Thyroid gland (tissue), 4 donors: ENCODE data around the gene CENPX.

ENCODE experiments used
- POLR2A ChIP-seq, 2 donors: fragments of 450-650 bp; IDR thresholded peaks; one replicate each; pipeline ENCODE4 v1.6.1; 2017; ENCODE audit warnings: antibody characterized with exemption in 2 of 2, mild to moderate bottlenecking in 2 of 2, moderate library complexity in 1 of 2
- TF ChIP-seq, protein P1 (sequence below), 6 experiments: fragments of 200-600 bp in 3 of 6; fragments of 450-650 bp in 3 of 6; sonication (generic) in 3 of 6; IDR thresholded peaks; one replicate each; pipeline ENCODE4 v1.5.1; 2016 to 2019; ENCODE audit warnings: antibody characterized with exemption in 6 of 6, mild to moderate bottlenecking in 2 of 6, inconsistent platforms in 1 of 6, moderate library complexity in 1 of 6

DNA sequence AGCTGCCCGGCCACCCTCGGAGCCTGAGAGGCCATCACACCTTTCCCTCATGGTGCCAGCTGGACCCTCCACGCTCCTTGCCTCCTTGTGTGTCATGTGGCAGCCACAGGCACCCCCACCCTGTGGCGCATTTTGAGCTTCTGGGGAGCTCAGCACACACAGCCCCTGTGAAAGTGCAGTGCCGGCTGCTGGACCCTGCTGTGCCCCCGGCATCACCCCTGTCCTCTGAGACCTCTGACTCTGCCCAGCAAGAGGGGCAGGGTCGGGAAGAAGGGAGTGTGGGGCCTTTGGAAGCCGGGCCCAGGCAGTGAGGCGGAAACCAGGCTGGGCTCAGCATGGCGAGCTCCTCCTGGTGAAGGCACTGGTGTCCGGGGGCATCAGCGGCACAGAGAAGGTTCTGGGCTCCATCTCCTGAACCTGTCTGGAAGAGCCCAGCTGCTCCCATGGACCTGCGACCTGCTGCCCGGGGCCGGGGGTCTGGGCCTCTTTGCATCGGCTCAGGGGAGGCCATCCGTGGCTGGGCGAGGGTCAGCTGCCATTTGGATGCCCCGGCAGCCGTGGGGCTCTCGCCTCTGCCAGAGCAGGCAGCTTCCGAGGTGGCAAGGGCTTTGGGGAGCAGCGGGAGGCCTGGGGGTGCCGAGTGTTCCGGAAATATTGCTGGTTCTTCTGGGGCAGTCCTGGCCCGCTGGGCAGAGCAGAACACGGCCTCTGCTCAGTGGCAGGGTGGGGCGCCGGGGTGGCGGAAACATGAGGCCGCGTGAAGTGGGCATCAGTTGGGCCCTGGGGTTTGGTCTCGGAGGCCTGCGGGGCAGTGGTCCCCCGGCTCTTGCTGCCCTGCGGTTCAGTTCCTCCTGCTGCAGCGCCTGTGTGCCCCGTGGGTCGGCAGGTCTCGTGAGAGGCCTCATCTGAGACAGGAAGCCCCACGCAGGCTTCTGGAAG lies 17.9 kb downstream of the CENPX start:
- TF ChIP-seq, protein P1, sequence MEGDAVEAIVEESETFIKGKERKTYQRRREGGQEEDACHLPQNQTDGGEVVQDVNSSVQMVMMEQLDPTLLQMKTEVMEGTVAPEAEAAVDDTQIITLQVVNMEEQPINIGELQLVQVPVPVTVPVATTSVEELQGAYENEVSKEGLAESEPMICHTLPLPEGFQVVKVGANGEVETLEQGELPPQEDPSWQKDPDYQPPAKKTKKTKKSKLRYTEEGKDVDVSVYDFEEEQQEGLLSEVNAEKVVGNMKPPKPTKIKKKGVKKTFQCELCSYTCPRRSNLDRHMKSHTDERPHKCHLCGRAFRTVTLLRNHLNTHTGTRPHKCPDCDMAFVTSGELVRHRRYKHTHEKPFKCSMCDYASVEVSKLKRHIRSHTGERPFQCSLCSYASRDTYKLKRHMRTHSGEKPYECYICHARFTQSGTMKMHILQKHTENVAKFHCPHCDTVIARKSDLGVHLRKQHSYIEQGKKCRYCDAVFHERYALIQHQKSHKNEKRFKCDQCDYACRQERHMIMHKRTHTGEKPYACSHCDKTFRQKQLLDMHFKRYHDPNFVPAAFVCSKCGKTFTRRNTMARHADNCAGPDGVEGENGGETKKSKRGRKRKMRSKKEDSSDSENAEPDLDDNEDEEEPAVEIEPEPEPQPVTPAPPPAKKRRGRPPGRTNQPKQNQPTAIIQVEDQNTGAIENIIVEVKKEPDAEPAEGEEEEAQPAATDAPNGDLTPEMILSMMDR (IDR thresholded peaks at IDR 0.05), result no peak
- no peak for TF ChIP-seq POLR2A (IDR thresholded peaks at IDR 0.05)
